ENCODE results near the gene TREX2. TPM values are rescaled to one million over a fixed set of nuclear protein-coding genes. Genes with fewer than 3 reads are reported as not detected.

TREX2 gene
- total RNA-seq, 1 donor from 2014 or later, result 0.29 TPM

- H3K27ac Mint-ChIP-seq (ENCODE audit: unreplicated experiment), result no peak overlapping the region
- H3K4me1 Mint-ChIP-seq (ENCODE audit: low read depth, unreplicated experiment), result no peaks in the 10 kb centered on the region
- no peaks in the 10 kb centered on the region for H3K36me3 Mint-ChIP-seq (ENCODE audit: unreplicated experiment)
- H3K4me3 Mint-ChIP-seq (ENCODE audit: unreplicated experiment), result no peak overlapping the region
- no peaks in the 10 kb centered on the region for H3K27me3 Mint-ChIP-seq (ENCODE audit: unreplicated experiment)
- TF ChIP-seq CTCF (IDR thresholded peaks at IDR 0.05; ENCODE audit: partially characterized antibody, unreplicated experiment), result no peak
- no peak for DNase-seq
- H3K9me3 Mint-ChIP-seq (ENCODE audit: unreplicated experiment), result no peaks in the 10 kb centered on the region
Measured at GRCh38 chrX:153439977-153440376, 5.9 kb downstream of the TREX2 start.

GRCh38 chrX:153438532-153438931, 7.3 kb downstream of the TREX2 start:
- Mint-ChIP-seq H3K36me3 (ENCODE audit: unreplicated experiment) (no peaks in the 10 kb centered on the region), H3K9me3 (ENCODE audit: unreplicated experiment) (no peaks in the 10 kb centered on the region), H3K4me3 (ENCODE audit: unreplicated experiment) (no peak overlapping the region), H3K27me3 (ENCODE audit: unreplicated experiment) (no peaks in the 10 kb centered on the region), H3K4me1 (ENCODE audit: low read depth, unreplicated experiment) (no peaks in the 10 kb centered on the region), H3K27ac (ENCODE audit: unreplicated experiment) (no peak overlapping the region)
- DNase-seq, result no peak
- TF ChIP-seq CTCF (IDR thresholded peaks at IDR 0.05; ENCODE audit: partially characterized antibody, unreplicated experiment), result no peak

- TF ChIP-seq CTCF (IDR thresholded peaks at IDR 0.05; ENCODE audit: partially characterized antibody, unreplicated experiment), result no peak
- Mint-ChIP-seq H3K4me1 (ENCODE audit: low read depth, unreplicated experiment) (no peaks in the 10 kb centered on the region), H3K27ac (ENCODE audit: unreplicated experiment) (no peak overlapping the region), H3K4me3 (ENCODE audit: unreplicated experiment) (no peak overlapping the region), H3K27me3 (ENCODE audit: unreplicated experiment) (no peaks in the 10 kb centered on the region), H3K9me3 (ENCODE audit: unreplicated experiment) (no peaks in the 10 kb centered on the region), H3K36me3 (ENCODE audit: unreplicated experiment) (no peaks in the 10 kb centered on the region)
- DNase-seq, result no peak
Measured at GRCh38 chrX:153435845-153436244, 10.0 kb downstream of the TREX2 start.

GRCh38 chrX:153434801-153435200, 11.1 kb downstream of the TREX2 start:
- Mint-ChIP-seq H3K4me3 (ENCODE audit: unreplicated experiment) (no peak overlapping the region), H3K4me1 (ENCODE audit: low read depth, unreplicated experiment) (no peaks in the 10 kb centered on the region), H3K27ac (ENCODE audit: unreplicated experiment) (no peak overlapping the region), H3K36me3 (ENCODE audit: unreplicated experiment) (no peaks in the 10 kb centered on the region), H3K9me3 (ENCODE audit: unreplicated experiment) (peaks cover 1% of the 10 kb centered on the region), H3K27me3 (ENCODE audit: unreplicated experiment) (no peaks in the 10 kb centered on the region)
- no peak for DNase-seq
- TF ChIP-seq CTCF (IDR thresholded peaks at IDR 0.05; ENCODE audit: partially characterized antibody, unreplicated experiment), result no peak

GRCh38 chrX:153433781-153434285, 12.0 kb downstream of the TREX2 start:
- peaks cover 1% of the 10 kb centered on the region for H3K9me3 Mint-ChIP-seq (ENCODE audit: unreplicated experiment)
- no peak for TF ChIP-seq CTCF (IDR thresholded peaks at IDR 0.05; ENCODE audit: partially characterized antibody, unreplicated experiment)
- H3K4me3 Mint-ChIP-seq (ENCODE audit: unreplicated experiment), result no peak overlapping the region
- no peak overlapping the region for H3K27ac Mint-ChIP-seq (ENCODE audit: unreplicated experiment)
- H3K4me1 Mint-ChIP-seq (ENCODE audit: low read depth, unreplicated experiment), result no peaks in the 10 kb centered on the region
- H3K27me3 Mint-ChIP-seq (ENCODE audit: unreplicated experiment), result no peaks in the 10 kb centered on the region
- H3K36me3 Mint-ChIP-seq (ENCODE audit: unreplicated experiment), result no peaks in the 10 kb centered on the region
- no peak for DNase-seq
